Measurements from ENCODE around the gene PIK3CD.

Gene PIK3CD

GRCh38 chr1:9723068-9723805 is 71.7 kb downstream of the PIK3CD start:
- peaks cover 22% of the 10 kb centered on the region for H3K36me3 Mint-ChIP-seq
- no peaks in the 10 kb centered on the region for H3K27me3 Mint-ChIP-seq
- no peak overlapping the region for H3K27ac Mint-ChIP-seq
- no peaks in the 10 kb centered on the region for H3K9me3 Mint-ChIP-seq
- no peak overlapping the region for H3K4me3 Mint-ChIP-seq
- H3K4me1 Mint-ChIP-seq = peaks cover 63% of the 10 kb centered on the region

- peaks cover 64% of the 10 kb centered on the region for H3K4me1 Mint-ChIP-seq
- H3K4me3 Mint-ChIP-seq = no peak overlapping the region
- H3K36me3 Mint-ChIP-seq = peaks cover 26% of the 10 kb centered on the region
- H3K27ac Mint-ChIP-seq = no peak overlapping the region
- H3K27me3 Mint-ChIP-seq = no peaks in the 10 kb centered on the region
- no peaks in the 10 kb centered on the region for H3K9me3 Mint-ChIP-seq
These were observed 72.4 kb downstream of the PIK3CD start for GRCh38 chr1:9723926-9724325.

- no peaks in the 10 kb centered on the region for H3K27me3 Mint-ChIP-seq
- peaks cover 26% of the 10 kb centered on the region for H3K36me3 Mint-ChIP-seq
- H3K4me1 Mint-ChIP-seq = peaks cover 62% of the 10 kb centered on the region
- peak overlapping the region; percentile 41 for H3K27ac Mint-ChIP-seq
- H3K4me3 Mint-ChIP-seq = no peak overlapping the region
- H3K9me3 Mint-ChIP-seq = no peaks in the 10 kb centered on the region
These were observed 73.4 kb downstream of the PIK3CD start for GRCh38 chr1:9724706-9725476.

- Mint-ChIP-seq H3K36me3 (peaks cover 31% of the 10 kb centered on the region), H3K27me3 (no peaks in the 10 kb centered on the region), H3K27ac (no peak overlapping the region), H3K4me1 (peaks cover 67% of the 10 kb centered on the region), H3K9me3 (no peaks in the 10 kb centered on the region), H3K4me3 (no peak overlapping the region)
These were observed 74.9 kb downstream of the PIK3CD start for GRCh38 chr1:9726406-9726805.

DNA sequence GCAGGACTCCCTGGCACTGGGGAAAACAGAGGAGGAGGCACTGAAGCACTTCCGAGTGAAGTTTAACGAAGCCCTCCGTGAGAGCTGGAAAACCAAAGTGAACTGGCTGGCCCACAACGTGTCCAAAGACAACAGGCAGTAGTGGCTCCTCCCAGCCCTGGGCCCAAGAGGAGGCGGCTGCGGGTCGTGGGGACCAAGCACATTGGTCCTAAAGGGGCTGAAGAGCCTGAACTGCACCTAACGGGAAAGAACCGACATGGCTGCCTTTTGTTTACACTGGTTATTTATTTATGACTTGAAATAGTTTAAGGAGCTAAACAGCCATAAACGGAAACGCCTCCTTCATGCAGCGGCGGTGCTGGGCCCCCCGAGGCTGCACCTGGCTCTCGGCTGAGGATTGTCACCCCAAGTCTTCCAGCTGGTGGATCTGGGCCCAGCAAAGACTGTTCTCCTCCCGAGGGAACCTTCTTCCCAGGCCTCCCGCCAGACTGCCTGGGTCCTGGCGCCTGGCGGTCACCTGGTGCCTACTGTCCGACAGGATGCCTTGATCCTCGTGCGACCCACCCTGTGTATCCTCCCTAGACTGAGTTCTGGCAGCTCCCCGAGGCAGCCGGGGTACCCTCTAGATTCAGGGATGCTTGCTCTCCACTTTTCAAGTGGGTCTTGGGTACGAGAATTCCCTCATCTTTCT is 75.5 kb downstream of the PIK3CD start:
- Mint-ChIP-seq H3K27ac (peak overlapping the region; percentile 59), H3K4me1 (peaks cover 71% of the 10 kb centered on the region), H3K4me3 (peak overlapping the region; percentile 15), H3K36me3 (peaks cover 36% of the 10 kb centered on the region), H3K9me3 (no peaks in the 10 kb centered on the region), H3K27me3 (no peaks in the 10 kb centered on the region)

- Mint-ChIP-seq H3K27ac (peak overlapping the region; percentile 94), H3K4me3 (peak overlapping the region; percentile 79), H3K9me3 (no peaks in the 10 kb centered on the region), H3K27me3 (no peaks in the 10 kb centered on the region), H3K4me1 (peaks cover 79% of the 10 kb centered on the region), H3K36me3 (peaks cover 33% of the 10 kb centered on the region)
These were observed 77.1 kb downstream of the PIK3CD start for GRCh38 chr1:9728451-9729295.

DNA sequence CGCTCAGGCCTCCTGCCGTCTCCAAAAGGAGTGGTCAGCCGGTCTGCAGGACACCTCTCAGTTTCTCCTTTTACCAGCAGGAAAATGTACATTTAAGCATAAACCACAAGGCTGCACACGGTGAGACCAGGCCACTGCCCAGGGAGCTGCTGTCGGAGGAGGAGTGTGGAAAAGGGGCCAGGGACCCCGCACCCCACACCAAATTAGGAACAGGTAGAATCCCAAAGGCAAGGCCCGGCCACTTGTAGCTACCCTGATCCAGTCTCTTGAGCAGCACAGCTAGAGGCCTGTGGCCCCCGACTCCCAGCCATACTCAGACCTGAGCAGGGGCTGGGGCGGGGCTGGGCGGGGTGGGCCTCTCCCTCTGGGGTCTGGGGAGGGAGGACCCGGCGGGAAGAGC is 78.0 kb downstream of the PIK3CD start:
- Mint-ChIP-seq H3K36me3 (peaks cover 34% of the 10 kb centered on the region), H3K4me3 (no peak overlapping the region), H3K27ac (no peak overlapping the region), H3K27me3 (no peaks in the 10 kb centered on the region), H3K9me3 (no peaks in the 10 kb centered on the region), H3K4me1 (peaks cover 75% of the 10 kb centered on the region)

- Mint-ChIP-seq H3K4me1 (peaks cover 68% of the 10 kb centered on the region), H3K36me3 (peaks cover 31% of the 10 kb centered on the region), H3K27me3 (no peaks in the 10 kb centered on the region), H3K4me3 (peak overlapping the region; percentile 23), H3K9me3 (no peaks in the 10 kb centered on the region), H3K27ac (peak overlapping the region; percentile 84)
These were observed 78.8 kb downstream of the PIK3CD start for GRCh38 chr1:9730096-9730901.

- Mint-ChIP-seq H3K9me3 (no peaks in the 10 kb centered on the region), H3K4me1 (peaks cover 68% of the 10 kb centered on the region), H3K36me3 (peaks cover 31% of the 10 kb centered on the region), H3K27ac (no peak overlapping the region), H3K27me3 (no peaks in the 10 kb centered on the region), H3K4me3 (no peak overlapping the region)
These were observed 79.6 kb downstream of the PIK3CD start for GRCh38 chr1:9731051-9731537.

DNA sequence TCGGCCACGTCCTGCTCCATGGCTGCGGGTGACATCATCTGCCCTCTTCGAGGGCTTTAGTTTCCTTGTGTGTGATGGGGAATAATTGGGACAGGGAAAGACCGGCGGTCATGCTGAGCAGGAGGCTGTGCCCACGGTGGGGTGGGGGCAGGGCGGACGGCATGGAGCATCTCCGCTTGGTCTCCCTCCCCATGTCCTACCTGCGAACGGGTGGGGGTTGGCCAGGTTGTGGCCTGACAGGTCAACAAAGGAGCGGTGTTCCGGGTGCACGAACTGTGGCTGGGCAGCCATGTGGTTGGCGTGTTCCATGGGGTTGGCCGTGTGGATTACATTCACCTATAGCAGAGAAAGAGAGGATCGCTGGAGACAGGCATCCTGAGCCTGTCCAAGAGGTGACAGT is 80.0 kb downstream of the PIK3CD start:
- Mint-ChIP-seq H3K9me3 (no peaks in the 10 kb centered on the region), H3K27me3 (no peaks in the 10 kb centered on the region), H3K36me3 (peaks cover 31% of the 10 kb centered on the region), H3K4me1 (peaks cover 66% of the 10 kb centered on the region), H3K4me3 (no peak overlapping the region), H3K27ac (peak overlapping the region; percentile 71)

GRCh38 chr1:9732123-9732971 is 80.8 kb downstream of the PIK3CD start:
- H3K4me1 Mint-ChIP-seq = peaks cover 63% of the 10 kb centered on the region
- no peak overlapping the region for H3K27ac Mint-ChIP-seq
- H3K9me3 Mint-ChIP-seq = no peaks in the 10 kb centered on the region
- H3K27me3 Mint-ChIP-seq = no peaks in the 10 kb centered on the region
- no peak overlapping the region for H3K4me3 Mint-ChIP-seq
- H3K36me3 Mint-ChIP-seq = peaks cover 28% of the 10 kb centered on the region

DNA sequence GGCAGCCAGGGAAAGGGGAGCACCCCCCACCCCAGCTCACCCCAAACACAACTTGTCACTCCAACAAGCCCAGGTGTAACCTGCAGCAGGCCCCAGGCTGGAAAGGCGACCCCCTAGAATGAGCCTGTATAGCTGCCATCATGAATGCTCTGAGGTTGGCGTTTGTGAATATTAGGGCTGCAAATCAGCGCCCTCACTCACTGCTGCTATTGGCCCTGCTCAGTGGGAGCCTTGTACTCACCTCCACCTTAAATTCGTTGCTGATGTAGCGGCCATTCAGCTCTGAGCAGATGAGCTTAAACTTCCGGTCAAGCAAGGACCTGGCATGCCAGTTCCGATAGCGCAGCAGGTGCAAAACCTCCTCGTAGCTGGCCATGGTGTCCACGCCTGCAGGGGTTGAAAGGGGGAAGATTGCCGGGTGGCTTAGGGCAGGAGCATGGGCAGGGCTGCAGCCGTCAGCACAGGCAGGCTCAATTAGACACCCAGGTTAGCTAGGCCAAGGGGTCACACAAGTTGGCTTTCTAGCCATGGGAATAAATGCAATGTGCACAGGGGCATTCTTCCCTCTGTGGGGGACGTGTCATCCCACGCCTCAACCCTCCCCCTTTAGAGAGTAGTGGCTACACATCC is 81.7 kb downstream of the PIK3CD start:
- Mint-ChIP-seq H3K27ac (no peak overlapping the region), H3K9me3 (no peaks in the 10 kb centered on the region), H3K4me1 (peaks cover 63% of the 10 kb centered on the region), H3K36me3 (peaks cover 27% of the 10 kb centered on the region), H3K27me3 (no peaks in the 10 kb centered on the region), H3K4me3 (no peak overlapping the region)

DNA sequence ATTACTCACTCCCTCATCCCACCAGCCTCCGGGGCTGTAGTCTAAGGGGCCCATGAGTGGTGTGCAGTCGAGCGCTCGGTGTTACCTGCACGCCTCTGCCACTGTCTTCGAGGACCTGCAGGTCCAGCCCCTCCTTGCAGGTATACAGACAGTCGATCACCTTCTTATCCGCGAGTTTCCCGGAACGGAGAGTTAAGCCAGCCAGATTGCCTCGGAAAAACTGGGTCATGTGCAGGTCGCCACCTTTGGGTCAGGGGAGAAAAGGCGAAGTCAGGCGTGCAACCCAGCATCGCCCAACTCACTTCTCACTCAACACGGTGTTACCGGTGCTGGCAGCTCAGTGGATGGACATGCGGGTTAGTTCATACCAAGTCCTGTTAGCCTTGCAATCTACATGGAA is 84.3 kb downstream of the PIK3CD start:
- Mint-ChIP-seq H3K27ac (no peak overlapping the region), H3K27me3 (no peaks in the 10 kb centered on the region), H3K9me3 (no peaks in the 10 kb centered on the region), H3K4me1 (peaks cover 42% of the 10 kb centered on the region), H3K36me3 (peaks cover 19% of the 10 kb centered on the region), H3K4me3 (no peak overlapping the region)
